Ovary (tissue), 9 donors: Measurements from ENCODE around the gene FRA10AC1. TPM values are rescaled to one million over a fixed set of nuclear protein-coding genes. Genes with fewer than 3 reads are reported as not detected.

Experiments
- DNase-seq, 5 donors: peaks; one replicate each; pipeline ENCODE4 v3.0.0-alpha.2; 2019 to 2020
- H3K27ac ChIP-seq, 2 donors: fragments of 200-600 bp; one replicate each; pipeline versions ENCODE4 v1.5.1 to v1.8.0; 2019 to 2022
- H3K27me3 ChIP-seq: fragments of 200-600 bp; one replicate; pipeline ENCODE4 v1.8.0; 2022
- H3K36me3 ChIP-seq: fragments of 200-600 bp; sonication (generic); one replicate; pipeline ENCODE4 v1.5.1; 2019
- H3K4me1 ChIP-seq: one replicate; pipeline ENCODE4 v1.8.1; 2013; ENCODE audit warnings: mild to moderate bottlenecking, moderate library complexity; ENCODE audit not compliant: insufficient read depth
- H3K4me3 ChIP-seq: fragments of 200-600 bp; sonication (generic); one replicate; pipeline ENCODE4 v1.5.1; 2017
- H3K9me3 ChIP-seq, 2 donors: fragments of 200-600 bp in 1 of 2; sonication (generic) in 1 of 2; one replicate each; pipeline versions ENCODE4 v1.5.1 to v1.8.1; 2013 to 2019; ENCODE audit warnings: mild to moderate bottlenecking in 1 of 2, moderate library complexity in 1 of 2
- EP300 ChIP-seq: sonication (generic); formaldehyde crosslinking; IDR thresholded peaks from one replicate; pipeline ENCODE4 v1.6.1; 2017; ENCODE audit warnings: antibody characterized with exemption
- POLR2A ChIP-seq: fragments of 450-650 bp; IDR thresholded peaks from one replicate; pipeline ENCODE4 v1.6.1; 2017; ENCODE audit warnings: antibody characterized with exemption, mild to moderate bottlenecking, moderate library complexity
- WGBS, 3 donors: extraction: QIAGEN DNeasy Blood & Tissue Kit in 1 of 3; methylation state at CpG; one replicate each; pipeline versions ENCODE4 v1.1.5 to v1.1.7; 2013 to 2017; 5-methylcytosine and 5-hydroxymethylcytosine counted together
- intact Hi-C, 4 donors: fragments of 100-400 bp; cut with DNase I; formaldehyde crosslinking; loops; one replicate each; pipeline versions ENCODE4 v1.11.0 to v1.15.1; 2022 to 2023
- polyA plus RNA-seq, 2 donors: library from polyadenylated mRNA; stranded (reverse); fragments of 200-250 nt in 1 of 2; fragments of 350-450 nt in 1 of 2; fragmentation: Illumina TruSeq in 1 of 2; extraction: RNeasy Lipid Tissue Mini Kit (QIAGEN cat#74804) in 1 of 2; gene quantifications; one replicate each; pipeline ENCODE4 v1.2.3, GENCODE V29; 2013 to 2014
- total RNA-seq, 7 donors: library from RNA; depleted of rRNA in 2 of 7; stranded (reverse); fragments of >200 nt in 2 of 7; fragmentation: NEBNext Ultra II Directional in 3 of 7; extraction: Animal tissue kit (Norgen Biotek cat#: 25700) in 3 of 7; gene quantifications; one replicate each; pipeline versions ENCODE4 v1.1.0 to v1.2.4, GENCODE V29; 2016 to 2023
- TF ChIP-seq, protein P1 (sequence below), 3 donors: fragments of 450-650 bp in 2 of 3; fragments of 200-600 bp in 1 of 3; IDR thresholded peaks; one replicate each; pipeline versions ENCODE4 v1.5.1 to v1.8.0; 2016 to 2022; ENCODE audit warnings: antibody characterized with exemption in 3 of 3, mild to moderate bottlenecking in 1 of 3
- donor health status: DM: no; HTN: no; CAD: no; lungs with moderate emphysema.
- donor health status: DM: no; HTN: no; CAD: no.
- donor health status: Bipolar disorder and iron deficiency.
- donor health status: DM: yes; HTN: yes; CAD: no.
- donor health status: DM: no; HTN: no; CAD: no.
- donor health status: DM: yes; HTN: yes; CAD: no.

FRA10AC1 gene
- total and polyA plus RNA-seq, 9 donors = 12.2 to 25.8 (median 23.0) TPM

DNA sequence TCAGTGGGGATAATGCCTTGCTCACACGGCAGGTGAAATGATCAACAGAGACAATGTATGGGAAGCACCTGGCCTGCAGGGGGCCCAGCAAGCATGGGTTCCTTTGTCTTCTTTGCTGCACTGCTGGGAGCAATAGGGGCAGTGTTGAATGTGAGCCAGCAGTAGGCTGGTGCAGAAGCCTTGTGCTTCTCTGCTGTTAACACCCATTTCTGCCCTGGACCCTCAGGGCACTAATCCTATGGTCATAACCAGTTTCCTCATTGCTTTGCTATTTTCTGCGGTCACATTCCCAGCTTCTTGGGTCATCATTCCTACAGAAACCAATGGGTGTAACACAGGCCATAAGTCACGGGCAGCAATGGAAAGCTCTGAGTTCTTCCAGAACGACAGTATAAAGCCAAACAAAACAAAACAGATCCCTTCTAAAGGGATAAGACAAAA is 44.5 kb upstream of the FRA10AC1 start:
- TF ChIP-seq POLR2A = no peak
- TF ChIP-seq, protein P1, sequence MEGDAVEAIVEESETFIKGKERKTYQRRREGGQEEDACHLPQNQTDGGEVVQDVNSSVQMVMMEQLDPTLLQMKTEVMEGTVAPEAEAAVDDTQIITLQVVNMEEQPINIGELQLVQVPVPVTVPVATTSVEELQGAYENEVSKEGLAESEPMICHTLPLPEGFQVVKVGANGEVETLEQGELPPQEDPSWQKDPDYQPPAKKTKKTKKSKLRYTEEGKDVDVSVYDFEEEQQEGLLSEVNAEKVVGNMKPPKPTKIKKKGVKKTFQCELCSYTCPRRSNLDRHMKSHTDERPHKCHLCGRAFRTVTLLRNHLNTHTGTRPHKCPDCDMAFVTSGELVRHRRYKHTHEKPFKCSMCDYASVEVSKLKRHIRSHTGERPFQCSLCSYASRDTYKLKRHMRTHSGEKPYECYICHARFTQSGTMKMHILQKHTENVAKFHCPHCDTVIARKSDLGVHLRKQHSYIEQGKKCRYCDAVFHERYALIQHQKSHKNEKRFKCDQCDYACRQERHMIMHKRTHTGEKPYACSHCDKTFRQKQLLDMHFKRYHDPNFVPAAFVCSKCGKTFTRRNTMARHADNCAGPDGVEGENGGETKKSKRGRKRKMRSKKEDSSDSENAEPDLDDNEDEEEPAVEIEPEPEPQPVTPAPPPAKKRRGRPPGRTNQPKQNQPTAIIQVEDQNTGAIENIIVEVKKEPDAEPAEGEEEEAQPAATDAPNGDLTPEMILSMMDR (IDR thresholded peaks at IDR 0.05) = no peak
- TF ChIP-seq EP300 = no peak
- Histone ChIP-seq H3K4me1 (no peaks in the 10 kb centered on the region), H3K27ac (no peak overlapping the region), H3K36me3 (no peaks in the 10 kb centered on the region), H3K4me3 (no peak overlapping the region), H3K27me3 (no peaks in the 10 kb centered on the region), H3K9me3 (no peaks in the 10 kb centered on the region)
- intact Hi-C loops = no loop called here
- DNase-seq = no peak
- 30 to 38% (median 32%) methylated on average over 4 of the region's 4 CpGs for WGBS, 3 donors

DNA sequence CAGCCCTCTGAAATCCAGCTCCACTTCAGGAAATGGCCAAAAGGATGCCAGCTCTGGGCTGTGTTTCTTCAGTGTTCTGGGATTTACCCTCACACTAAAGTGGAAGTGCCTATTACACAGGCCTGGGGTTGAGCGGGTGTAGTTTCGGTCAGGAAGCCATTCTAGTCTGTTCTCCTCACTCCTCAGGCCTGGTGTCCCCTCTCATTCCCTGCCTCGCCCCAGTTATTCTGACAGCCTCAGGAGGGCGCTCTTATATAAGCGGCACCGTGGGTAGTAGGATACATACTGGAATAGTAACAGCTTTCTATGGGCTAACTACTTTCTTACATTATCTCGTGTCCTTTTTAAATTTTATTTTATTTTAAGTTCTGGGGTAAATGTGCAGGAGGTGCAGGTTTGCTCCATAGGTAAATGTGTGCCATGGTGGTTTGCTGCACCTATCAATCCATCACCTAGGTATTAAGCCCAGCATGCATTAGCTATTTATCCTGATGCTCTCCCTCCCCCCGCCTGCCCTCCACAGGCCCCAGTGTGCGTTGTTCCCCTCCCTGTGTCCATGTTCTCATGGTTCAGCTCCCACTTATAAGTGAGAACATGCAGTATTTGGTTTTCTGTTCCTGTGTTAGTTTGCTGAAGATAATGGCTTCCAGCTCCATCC is 43.1 kb upstream of the FRA10AC1 start:
- no peak overlapping the region for H3K4me3 ChIP-seq
- 39 to 54% (median 43%) methylated on average over 9 of the region's 9 CpGs for WGBS, 3 donors
- no peak for DNase-seq
- TF ChIP-seq POLR2A (no peak), EP300 (no peak)
- TF ChIP-seq, protein P1 (IDR thresholded peaks at IDR 0.05) = no peak
- no peaks in the 10 kb centered on the region for H3K36me3 ChIP-seq
- H3K4me1 ChIP-seq = no peaks in the 10 kb centered on the region
- no peaks in the 10 kb centered on the region for H3K9me3 ChIP-seq
- no peak overlapping the region for H3K27ac ChIP-seq
- H3K27me3 ChIP-seq = no peaks in the 10 kb centered on the region
- intact Hi-C loops = no loop called here

DNA sequence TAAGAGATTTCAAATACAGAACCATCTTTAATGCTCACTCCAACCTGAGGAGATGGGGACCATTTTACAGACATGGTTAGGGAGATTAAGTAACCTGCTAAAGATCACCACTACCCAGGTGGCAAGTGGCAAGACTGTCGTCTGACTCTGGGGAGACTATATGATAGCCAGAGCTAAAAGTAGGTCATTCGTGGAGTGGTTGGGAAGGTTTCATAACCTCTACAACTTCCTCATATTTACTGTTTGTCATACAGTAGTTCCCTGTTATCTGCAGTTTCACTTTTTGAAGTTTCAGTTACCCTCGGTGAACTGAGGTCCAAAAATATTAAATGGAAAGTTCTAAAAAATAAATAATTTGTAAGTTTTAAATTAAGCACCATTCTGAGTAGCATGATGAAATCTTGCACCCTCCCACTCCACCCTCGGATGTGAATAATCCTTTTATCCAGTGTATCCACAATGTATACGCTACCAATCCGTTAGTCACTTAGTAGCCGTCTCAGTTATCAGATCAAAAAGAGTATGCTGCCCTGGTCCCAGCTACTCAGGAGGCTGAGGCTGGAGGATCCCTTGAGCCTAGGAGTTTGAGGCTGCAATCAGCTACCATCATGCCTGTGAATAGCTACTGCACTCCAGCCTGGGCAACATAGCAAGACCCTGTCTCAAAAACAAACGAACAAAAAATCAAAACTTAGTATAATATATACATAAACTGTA is 40.4 kb upstream of the FRA10AC1 start:
- 57 to 73% (median 67%) methylated on average over 8 of the region's 8 CpGs for WGBS, 3 donors
- no peaks in the 10 kb centered on the region for H3K9me3 ChIP-seq
- H3K4me1 ChIP-seq = no peaks in the 10 kb centered on the region
- TF ChIP-seq EP300 (no peak), POLR2A (no peak)
- TF ChIP-seq, protein P1 (IDR thresholded peaks at IDR 0.05) = no peak
- H3K4me3 ChIP-seq = no peak overlapping the region
- no peaks in the 10 kb centered on the region for H3K27me3 ChIP-seq
- intact Hi-C loops = no loop called here
- DNase-seq = no peak
- no peak overlapping the region for H3K27ac ChIP-seq
- H3K36me3 ChIP-seq = no peaks in the 10 kb centered on the region

DNA sequence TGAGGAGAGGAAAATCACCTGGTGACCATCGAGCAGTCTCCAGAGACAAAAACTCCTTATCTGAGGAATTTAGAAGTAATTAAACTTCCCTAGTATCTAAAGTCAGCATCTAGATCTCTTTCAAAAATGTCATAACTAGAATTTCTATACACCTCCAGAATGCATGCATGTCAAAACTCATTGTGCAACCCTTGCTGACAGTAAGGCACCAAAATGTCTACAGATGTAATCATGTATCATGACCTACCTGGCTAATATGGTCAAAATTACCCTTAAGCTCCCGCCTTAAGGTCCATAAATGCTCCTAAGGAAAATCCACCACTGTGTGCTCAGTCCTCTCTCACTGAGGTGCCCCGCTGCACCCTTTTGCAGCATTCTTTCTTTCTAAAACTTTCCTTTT is 39.0 kb upstream of the FRA10AC1 start:
- TF ChIP-seq EP300 (no peak), POLR2A (no peak)
- TF ChIP-seq, protein P1 (IDR thresholded peaks at IDR 0.05) = no peak
- 52 to 64% (median 58%) methylated on average over 3 of the region's 3 CpGs for WGBS, 3 donors
- Histone ChIP-seq H3K4me3 (no peak overlapping the region), H3K4me1 (no peaks in the 10 kb centered on the region), H3K36me3 (no peaks in the 10 kb centered on the region), H3K27me3 (no peaks in the 10 kb centered on the region), H3K9me3 (no peaks in the 10 kb centered on the region), H3K27ac (no peak overlapping the region)
- intact Hi-C loops = no loop called here
- no peak for DNase-seq
